ENCODE data around the gene DIDO1.

DNA sequence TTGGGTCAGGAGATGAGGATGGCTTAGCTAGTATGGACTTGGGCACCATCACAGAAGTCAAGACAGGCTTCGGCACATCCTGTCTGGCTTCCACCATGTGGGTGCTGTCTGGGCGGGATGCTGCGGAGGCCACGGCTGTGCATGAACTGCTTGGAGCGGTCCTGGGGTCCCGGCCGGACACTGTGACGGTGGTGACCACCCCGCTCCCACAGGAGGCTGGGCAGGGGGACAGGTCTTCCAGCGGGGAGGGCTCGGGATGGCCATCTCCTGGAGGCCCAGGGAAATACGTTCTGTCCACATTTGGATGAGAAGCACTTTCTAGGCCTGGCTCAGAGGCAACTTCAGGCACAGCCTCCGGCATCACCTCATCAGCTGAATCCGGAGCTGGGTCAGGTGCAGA is 32.6 kb downstream of the DIDO1 start:
- TF ChIP-seq CTCF (IDR thresholded peaks at IDR 0.05) = no peak
- no peak for TF ChIP-seq NPAS2 (CRISPR knock-in tag; IDR thresholded peaks at IDR 0.05; ENCODE audit: borderline replicate concordance)
- TF ChIP-seq RCOR1 (IDR thresholded peaks at IDR 0.05; ENCODE audit: low read depth, low read length) = no peak
- no peak for TF ChIP-seq ZFP36 (IDR thresholded peaks at IDR 0.05; ENCODE audit: borderline replicate concordance, partially characterized antibody)

Data from A549 (cell line).